ENCODE measurements around the gene CSNK2A3. TPM values are rescaled to one million over a fixed set of nuclear protein-coding genes. Genes with fewer than 3 reads are reported as not detected.

Gene CSNK2A3
- total RNA-seq, 1 donor from 2014 or later: 4.3 TPM

DNA sequence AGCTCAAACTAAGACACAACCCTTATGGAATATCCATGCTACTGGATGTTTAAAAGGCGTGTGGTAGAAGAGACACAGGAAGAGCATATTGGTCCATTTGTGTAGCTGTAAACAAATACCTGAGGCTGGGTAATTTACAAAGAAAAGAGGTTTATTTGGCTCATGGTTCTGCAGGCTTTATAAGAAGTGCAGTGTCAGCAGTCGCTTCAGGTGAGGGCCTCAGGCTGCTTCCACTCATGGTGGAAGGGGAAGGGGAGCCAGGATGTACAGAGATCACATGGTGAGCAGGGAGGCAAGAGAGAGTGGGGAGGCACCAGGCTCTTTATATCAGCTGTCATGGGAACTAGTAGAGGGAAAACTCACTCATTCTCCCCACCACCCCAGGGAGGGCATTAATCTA lies 31.8 kb upstream of the CSNK2A3 start:
- peaks cover 3% of the 10 kb centered on the region for H3K4me1 Mint-ChIP-seq (ENCODE audit: unreplicated experiment)
- H3K27ac Mint-ChIP-seq (ENCODE audit: unreplicated experiment): no peak overlapping the region
- peaks cover 19% of the 10 kb centered on the region for H3K36me3 Mint-ChIP-seq (ENCODE audit: low read depth, unreplicated experiment)
- H3K9me3 Mint-ChIP-seq (ENCODE audit: unreplicated experiment): no peaks in the 10 kb centered on the region
- TF ChIP-seq, protein P1, sequence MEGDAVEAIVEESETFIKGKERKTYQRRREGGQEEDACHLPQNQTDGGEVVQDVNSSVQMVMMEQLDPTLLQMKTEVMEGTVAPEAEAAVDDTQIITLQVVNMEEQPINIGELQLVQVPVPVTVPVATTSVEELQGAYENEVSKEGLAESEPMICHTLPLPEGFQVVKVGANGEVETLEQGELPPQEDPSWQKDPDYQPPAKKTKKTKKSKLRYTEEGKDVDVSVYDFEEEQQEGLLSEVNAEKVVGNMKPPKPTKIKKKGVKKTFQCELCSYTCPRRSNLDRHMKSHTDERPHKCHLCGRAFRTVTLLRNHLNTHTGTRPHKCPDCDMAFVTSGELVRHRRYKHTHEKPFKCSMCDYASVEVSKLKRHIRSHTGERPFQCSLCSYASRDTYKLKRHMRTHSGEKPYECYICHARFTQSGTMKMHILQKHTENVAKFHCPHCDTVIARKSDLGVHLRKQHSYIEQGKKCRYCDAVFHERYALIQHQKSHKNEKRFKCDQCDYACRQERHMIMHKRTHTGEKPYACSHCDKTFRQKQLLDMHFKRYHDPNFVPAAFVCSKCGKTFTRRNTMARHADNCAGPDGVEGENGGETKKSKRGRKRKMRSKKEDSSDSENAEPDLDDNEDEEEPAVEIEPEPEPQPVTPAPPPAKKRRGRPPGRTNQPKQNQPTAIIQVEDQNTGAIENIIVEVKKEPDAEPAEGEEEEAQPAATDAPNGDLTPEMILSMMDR (IDR thresholded peaks at IDR 0.05; ENCODE audit: unreplicated experiment): no peak
- H3K27me3 Mint-ChIP-seq (ENCODE audit: unreplicated experiment): peaks cover 8% of the 10 kb centered on the region
- no peak overlapping the region for H3K4me3 Mint-ChIP-seq (ENCODE audit: unreplicated experiment)
- DNase-seq (ENCODE audit: low spot score): no peak

DNA sequence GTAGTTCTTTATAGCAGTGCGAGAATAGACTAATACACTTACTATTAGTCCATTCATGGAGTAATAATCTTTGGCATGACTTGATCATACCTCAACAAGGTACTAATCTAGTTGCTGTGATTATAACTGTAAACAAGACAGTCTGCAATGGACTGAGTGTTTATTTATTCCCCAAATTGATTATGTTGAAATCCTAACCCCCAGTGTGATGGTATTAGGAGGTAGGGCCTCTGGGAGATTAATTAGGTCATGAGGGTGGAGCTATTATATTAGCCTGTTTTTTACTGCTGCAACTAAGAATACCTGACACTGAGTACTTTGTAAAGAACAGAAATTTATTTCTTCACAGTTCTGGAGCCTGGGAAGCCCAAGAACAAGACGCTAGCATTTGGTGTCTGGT lies 30.9 kb upstream of the CSNK2A3 start:
- peaks cover 23% of the 10 kb centered on the region for H3K36me3 Mint-ChIP-seq (ENCODE audit: low read depth, unreplicated experiment)
- H3K4me3 Mint-ChIP-seq (ENCODE audit: unreplicated experiment): no peak overlapping the region
- H3K27me3 Mint-ChIP-seq (ENCODE audit: unreplicated experiment): peaks cover 11% of the 10 kb centered on the region
- TF ChIP-seq, protein P1 (IDR thresholded peaks at IDR 0.05; ENCODE audit: unreplicated experiment): no peak
- peaks cover 3% of the 10 kb centered on the region for H3K4me1 Mint-ChIP-seq (ENCODE audit: unreplicated experiment)
- no peak overlapping the region for H3K27ac Mint-ChIP-seq (ENCODE audit: unreplicated experiment)
- no peaks in the 10 kb centered on the region for H3K9me3 Mint-ChIP-seq (ENCODE audit: unreplicated experiment)
- no peak for DNase-seq (ENCODE audit: low spot score)

DNA sequence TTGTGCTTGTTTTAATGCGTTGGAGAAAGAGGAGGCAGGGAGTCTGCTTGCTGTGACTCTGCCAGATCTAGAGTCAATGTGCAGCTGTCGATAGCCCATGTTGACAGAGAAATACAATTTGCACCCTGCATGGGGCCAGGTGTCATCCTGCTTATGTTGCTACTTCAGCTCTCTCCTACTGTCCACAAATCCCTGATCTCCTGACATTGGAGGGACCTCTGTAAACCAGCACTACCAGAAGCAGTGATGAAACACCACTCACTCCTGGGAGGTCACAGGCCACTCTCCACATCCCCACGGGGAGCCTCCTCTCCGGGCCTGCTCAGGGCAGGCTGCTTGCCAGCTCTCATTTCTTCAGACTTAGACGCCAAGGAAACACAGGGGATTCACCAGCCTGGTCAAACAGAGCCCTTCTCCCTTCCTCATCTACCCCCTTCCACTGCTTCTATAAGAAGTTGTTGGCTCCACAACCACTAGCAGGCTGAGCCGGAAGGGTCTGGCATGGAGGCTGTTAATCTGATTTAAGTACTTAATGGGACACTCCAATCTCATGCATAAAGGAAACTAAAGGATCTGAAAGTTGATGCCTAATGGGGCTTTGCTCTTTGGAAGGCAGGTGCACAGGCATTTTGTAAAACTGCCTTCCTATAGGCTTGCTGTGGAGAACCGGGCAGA lies 29.9 kb upstream of the CSNK2A3 start:
- Mint-ChIP-seq H3K9me3 (ENCODE audit: unreplicated experiment) (no peaks in the 10 kb centered on the region), H3K27ac (ENCODE audit: unreplicated experiment) (no peak overlapping the region), H3K27me3 (ENCODE audit: unreplicated experiment) (peaks cover 11% of the 10 kb centered on the region), H3K36me3 (ENCODE audit: low read depth, unreplicated experiment) (peaks cover 30% of the 10 kb centered on the region), H3K4me1 (ENCODE audit: unreplicated experiment) (peaks cover 3% of the 10 kb centered on the region), H3K4me3 (ENCODE audit: unreplicated experiment) (no peak overlapping the region)
- DNase-seq (ENCODE audit: low spot score): no peak
- TF ChIP-seq, protein P1 (IDR thresholded peaks at IDR 0.05; ENCODE audit: unreplicated experiment): no peak

DNA sequence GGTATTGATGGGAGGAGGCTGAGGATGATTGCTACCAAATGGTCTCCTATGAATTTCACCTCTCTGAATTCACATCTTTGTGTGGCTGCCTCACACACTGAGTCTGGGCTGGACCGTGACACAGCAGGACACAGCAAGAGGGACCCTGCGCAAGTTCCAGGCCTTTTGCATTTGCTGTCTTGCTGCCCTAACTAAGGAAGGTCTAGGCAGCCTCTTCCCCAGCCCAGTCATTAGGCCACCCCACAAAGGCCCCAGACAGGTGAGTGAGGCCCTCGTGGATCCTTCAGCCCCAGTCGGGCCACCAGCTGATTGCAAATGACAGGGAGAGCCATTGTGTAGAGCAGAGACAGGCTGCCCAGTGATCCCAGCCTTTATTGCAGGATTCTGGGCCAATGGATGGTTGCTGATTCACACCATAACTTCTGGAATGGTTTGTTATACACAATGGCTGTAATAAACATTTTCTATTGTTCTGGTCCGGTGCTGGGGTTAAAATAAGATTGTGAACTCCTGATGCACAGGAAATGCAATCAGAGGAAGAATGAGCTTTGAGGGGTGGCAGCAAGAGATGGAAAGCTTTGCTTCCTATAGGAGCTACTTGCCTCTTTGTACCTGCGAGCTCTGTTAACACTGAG lies 28.5 kb upstream of the CSNK2A3 start:
- Mint-ChIP-seq H3K36me3 (ENCODE audit: low read depth, unreplicated experiment) (peaks cover 39% of the 10 kb centered on the region), H3K9me3 (ENCODE audit: unreplicated experiment) (no peaks in the 10 kb centered on the region), H3K27ac (ENCODE audit: unreplicated experiment) (no peak overlapping the region), H3K27me3 (ENCODE audit: unreplicated experiment) (peaks cover 10% of the 10 kb centered on the region), H3K4me1 (ENCODE audit: unreplicated experiment) (peaks cover 3% of the 10 kb centered on the region), H3K4me3 (ENCODE audit: unreplicated experiment) (no peak overlapping the region)
- TF ChIP-seq, protein P1 (IDR thresholded peaks at IDR 0.05; ENCODE audit: unreplicated experiment): no peak
- no peak for DNase-seq (ENCODE audit: low spot score)

DNA sequence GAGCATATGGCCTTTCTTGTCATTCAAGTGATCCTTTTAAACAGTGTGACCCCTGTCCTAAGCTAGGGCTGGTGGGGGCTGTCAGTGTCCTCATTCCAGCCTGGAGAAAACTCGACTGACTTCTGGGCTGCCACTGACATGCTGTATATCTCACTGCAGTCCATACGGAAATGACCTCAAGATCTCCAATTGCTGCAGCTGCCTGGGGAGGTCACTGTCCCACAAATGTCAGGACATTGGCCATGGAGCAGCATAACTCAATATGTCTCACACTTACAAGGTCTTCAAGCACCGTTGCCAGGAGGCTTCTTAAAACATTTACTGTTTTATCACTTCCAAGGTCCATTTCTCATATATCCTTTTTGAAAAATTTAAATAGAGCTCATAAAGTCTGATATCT lies 27.8 kb upstream of the CSNK2A3 start:
- Mint-ChIP-seq H3K9me3 (ENCODE audit: unreplicated experiment) (no peaks in the 10 kb centered on the region), H3K4me3 (ENCODE audit: unreplicated experiment) (no peak overlapping the region), H3K36me3 (ENCODE audit: low read depth, unreplicated experiment) (peaks cover 40% of the 10 kb centered on the region), H3K4me1 (ENCODE audit: unreplicated experiment) (peaks cover 3% of the 10 kb centered on the region), H3K27ac (ENCODE audit: unreplicated experiment) (no peak overlapping the region), H3K27me3 (ENCODE audit: unreplicated experiment) (peaks cover 12% of the 10 kb centered on the region)
- TF ChIP-seq, protein P1 (IDR thresholded peaks at IDR 0.05; ENCODE audit: unreplicated experiment): no peak
- no peak for DNase-seq (ENCODE audit: low spot score)

All from endothelial cell (in vitro differentiated cells).